AG04450 (cell line): ENCODE results near the gene KIF3A. TPM values are rescaled to one million over a fixed set of nuclear protein-coding genes. Genes with fewer than 3 reads are reported as not detected.

Experiments
- CTCF ChIA-PET: fragments of 300-600, 350-600 bp; formaldehyde crosslinking; extraction: SDS; loops from one replicate; lab custom pipeline; 2022; ENCODE audit warnings: antibody characterized with exemption, inconsistent platforms; lab: Charles Lee
- POLR2A ChIA-PET: fragments of 350-600 bp; formaldehyde crosslinking; extraction: SDS; loops from one replicate; lab custom pipeline; 2021; ENCODE audit warnings: antibody characterized with exemption, inconsistent platforms; lab: Yijun Ruan, JAX
- DNase-seq: peaks from one replicate; pipeline ENCODE4 v3.0.0-alpha.2; 2011; ENCODE audit warnings: low read depth, low spot score
- H3K27ac ChIP-seq: one replicate; pipeline ENCODE4 v1.5.1; 2012; ENCODE audit warnings: low read depth, low read length, control low read depth
- H3K27me3 ChIP-seq: one replicate; pipeline ENCODE4 v1.6.0; 2012; ENCODE audit warnings: low read length; ENCODE audit not compliant: control insufficient read depth, insufficient read depth
- H3K4me3 ChIP-seq: 2 replicates; pipeline ENCODE4 v1.5.1; 2011; ENCODE audit warnings: mild to moderate bottlenecking, low read depth, low read length, control low read depth
- H3K9me3 ChIP-seq: 2 replicates; pipeline ENCODE4 v1.5.1; 2012; ENCODE audit warnings: low read length; ENCODE audit not compliant: control insufficient read depth, insufficient read depth
- polyA plus RNA-seq: library from polyadenylated mRNA; depleted of rRNA; stranded (reverse); fragments of >200 nt; gene quantifications from 2 replicates; pipeline ENCODE4 v1.2.3, GENCODE V29; 2011
- TF ChIP-seq, protein P1 (sequence below): IDR thresholded peaks from 2 replicates; pipeline ENCODE4 v1.5.1; 2011; ENCODE audit warnings: low read depth, low read length, control low read depth, inconsistent platforms

Gene KIF3A
- polyA plus RNA-seq, 1 experiment, result 8.9 TPM

DNA sequence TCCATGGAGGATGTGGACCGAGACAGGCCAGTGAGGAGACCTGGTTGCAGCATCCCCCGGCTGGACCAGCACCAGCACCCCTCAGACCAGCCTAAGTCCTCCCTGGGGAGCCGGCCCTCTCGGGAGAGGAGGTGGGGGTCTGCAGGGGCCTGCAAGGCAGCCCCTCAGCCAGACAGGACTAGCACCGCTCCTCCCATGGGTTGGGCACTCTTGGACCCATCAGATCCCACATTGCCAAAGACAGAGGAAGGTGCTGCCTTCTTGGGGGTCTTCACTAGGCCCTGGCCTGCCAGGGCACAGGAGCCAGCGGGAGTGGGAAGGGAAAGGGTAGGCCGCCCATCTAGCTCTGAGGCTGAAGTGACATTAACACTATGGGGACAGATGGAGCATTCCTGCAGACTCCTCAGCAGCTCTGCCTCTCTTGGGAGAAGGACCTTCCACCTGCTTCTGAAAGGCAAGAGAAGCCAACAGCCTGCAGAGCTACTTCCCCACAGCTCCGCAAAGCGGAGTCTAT is 72.6 kb downstream of the KIF3A start:
- CTCF ChIA-PET, result no interaction called here
- Histone ChIP-seq H3K27me3 (no peaks in the 10 kb centered on the region), H3K4me3 (no peak overlapping the region), H3K27ac (no peak overlapping the region), H3K9me3 (no peaks in the 10 kb centered on the region; the same call in 1 of the 2 replicates)
- POLR2A ChIA-PET, result no interaction called here
- TF ChIP-seq, protein P1, sequence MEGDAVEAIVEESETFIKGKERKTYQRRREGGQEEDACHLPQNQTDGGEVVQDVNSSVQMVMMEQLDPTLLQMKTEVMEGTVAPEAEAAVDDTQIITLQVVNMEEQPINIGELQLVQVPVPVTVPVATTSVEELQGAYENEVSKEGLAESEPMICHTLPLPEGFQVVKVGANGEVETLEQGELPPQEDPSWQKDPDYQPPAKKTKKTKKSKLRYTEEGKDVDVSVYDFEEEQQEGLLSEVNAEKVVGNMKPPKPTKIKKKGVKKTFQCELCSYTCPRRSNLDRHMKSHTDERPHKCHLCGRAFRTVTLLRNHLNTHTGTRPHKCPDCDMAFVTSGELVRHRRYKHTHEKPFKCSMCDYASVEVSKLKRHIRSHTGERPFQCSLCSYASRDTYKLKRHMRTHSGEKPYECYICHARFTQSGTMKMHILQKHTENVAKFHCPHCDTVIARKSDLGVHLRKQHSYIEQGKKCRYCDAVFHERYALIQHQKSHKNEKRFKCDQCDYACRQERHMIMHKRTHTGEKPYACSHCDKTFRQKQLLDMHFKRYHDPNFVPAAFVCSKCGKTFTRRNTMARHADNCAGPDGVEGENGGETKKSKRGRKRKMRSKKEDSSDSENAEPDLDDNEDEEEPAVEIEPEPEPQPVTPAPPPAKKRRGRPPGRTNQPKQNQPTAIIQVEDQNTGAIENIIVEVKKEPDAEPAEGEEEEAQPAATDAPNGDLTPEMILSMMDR, result no peak
- no peak for DNase-seq

DNA sequence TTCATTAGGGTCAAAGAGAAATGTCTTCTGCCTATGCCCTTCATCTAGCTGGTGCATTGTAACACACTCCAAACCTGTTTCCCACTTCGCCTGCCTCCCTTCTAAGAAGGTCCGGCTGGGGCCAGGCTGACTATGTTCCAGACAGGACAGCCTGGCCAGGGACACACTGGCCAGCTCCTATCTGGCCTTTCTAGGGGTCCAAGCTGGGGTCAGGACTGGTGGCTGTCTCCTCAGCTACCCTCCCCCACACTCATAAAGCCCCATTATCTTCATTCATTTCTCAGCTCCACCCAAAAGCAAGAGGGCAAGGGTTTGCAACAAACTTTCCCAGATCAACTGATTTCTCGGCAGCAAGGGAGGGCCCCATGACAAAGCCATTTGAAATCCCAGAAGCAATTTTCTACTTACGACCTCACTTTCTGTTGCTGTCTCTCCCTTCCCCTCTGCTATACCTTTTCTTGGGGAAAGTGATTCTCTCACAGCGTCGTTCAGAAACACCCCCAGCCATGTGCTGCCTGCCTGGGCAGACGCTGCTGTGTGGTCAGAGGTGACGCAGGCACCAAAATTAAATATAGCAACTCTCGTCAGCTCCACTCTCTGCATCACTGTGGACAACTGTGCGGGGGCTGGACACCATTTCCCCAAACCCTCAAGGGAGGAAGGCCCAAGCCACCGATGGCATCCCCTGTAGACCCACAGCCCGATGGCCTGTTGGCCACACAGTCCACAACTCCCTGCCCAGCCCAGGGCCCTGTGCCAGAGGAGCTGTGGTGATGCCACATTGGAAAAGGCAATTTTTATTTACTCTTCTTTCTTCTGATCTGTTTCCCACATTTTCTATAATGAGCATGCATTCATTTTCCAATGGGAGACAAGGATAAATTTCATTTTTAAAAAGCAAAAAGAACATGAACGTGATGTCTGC is 73.3 kb downstream of the KIF3A start:
- Histone ChIP-seq H3K27me3 (no peaks in the 10 kb centered on the region), H3K9me3 (no peaks in the 10 kb centered on the region; the same call in 1 of the 2 replicates), H3K4me3 (no peak overlapping the region), H3K27ac (no peak overlapping the region)
- CTCF ChIA-PET, result interaction anchor here (0.6 to 0.8 kb wide), 2 partner anchors 13 to 124 kb away, joined by 3 read pairs; no protein-coding TSS in a partner anchor
- DNase-seq, result no peak
- TF ChIP-seq, protein P1, result no peak
- POLR2A ChIA-PET, result no interaction called here

DNA sequence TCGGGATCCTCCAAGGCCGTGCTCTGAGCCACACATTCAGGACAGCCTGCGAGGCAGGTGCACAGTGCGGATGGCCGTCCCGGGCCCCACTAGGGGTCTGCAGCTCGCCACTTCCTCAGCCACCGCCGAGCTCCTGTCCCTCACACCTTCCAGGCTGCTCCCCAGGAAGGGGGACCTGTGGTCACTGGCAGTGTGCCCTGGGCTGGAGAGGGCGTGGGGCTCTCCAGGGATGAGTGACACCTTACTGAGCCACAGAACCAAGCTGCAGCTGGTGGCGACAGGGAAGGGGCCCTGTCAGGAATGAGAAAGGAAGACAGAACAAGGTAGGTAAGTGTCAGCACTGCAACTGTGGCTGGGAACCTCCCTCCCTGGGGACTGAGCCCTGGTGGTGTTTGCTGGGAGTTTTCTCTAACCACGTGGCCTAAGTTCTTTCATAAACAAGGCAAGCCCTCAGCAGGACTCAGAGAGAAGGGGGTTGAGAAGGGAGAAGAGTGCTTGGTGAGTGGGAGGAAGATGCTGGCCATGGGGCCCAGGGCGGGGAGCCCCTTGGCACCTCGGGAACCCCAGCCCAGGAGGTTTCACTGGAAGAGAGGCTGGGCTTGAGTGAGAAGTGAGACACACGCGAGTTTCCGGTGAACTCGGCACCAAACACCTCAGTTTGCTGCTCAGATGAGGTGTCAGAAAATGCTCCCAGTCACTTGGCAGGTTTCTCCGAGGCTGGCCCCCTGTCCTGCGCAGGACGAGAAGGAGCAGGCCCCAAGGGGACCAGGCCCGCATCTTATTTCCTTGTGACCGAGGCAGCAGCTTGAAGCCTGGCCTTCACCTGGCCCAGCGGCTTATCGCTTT is 74.2 kb downstream of the KIF3A start:
- no peaks in the 10 kb centered on the region; the same call in 1 of the 2 replicates for H3K9me3 ChIP-seq
- no peak overlapping the region for H3K4me3 ChIP-seq
- TF ChIP-seq, protein P1, result peak; percentile 9; the same call in 1 of the 2 replicates
- no peak overlapping the region for H3K27ac ChIP-seq
- CTCF ChIA-PET, result interaction anchor here (0.6 to 0.8 kb wide), 2 partner anchors 14 to 125 kb away, joined by 3 read pairs; no protein-coding TSS in a partner anchor
- POLR2A ChIA-PET, result no interaction called here
- DNase-seq, result no peak
- H3K27me3 ChIP-seq, result no peaks in the 10 kb centered on the region

DNA sequence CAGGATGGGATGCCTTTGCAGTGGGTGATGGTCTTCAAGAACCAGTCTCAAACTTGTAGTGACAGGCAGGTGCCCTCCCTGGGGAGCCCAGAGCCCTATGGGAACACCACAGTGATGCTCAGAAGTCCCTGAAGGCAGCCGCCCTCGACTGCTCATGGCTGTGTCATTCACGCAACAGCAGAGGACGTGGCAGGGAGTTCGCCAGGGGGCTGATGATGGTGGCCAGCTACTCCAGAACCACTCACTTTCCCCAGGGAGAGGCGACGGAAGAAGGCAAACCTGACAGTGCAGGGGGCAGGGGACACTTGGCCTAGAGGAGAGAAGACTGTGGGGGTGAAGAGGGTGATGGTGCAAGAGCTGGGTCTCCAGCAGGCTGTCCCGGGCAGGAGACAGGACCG is 75.3 kb downstream of the KIF3A start:
- Histone ChIP-seq H3K4me3 (no peak overlapping the region), H3K9me3 (no peaks in the 10 kb centered on the region; the same call in 1 of the 2 replicates), H3K27ac (no peak overlapping the region), H3K27me3 (peaks cover under 1% of the 10 kb centered on the region)
- no peak for DNase-seq
- TF ChIP-seq, protein P1, result no peak
- ChIA-PET POLR2A (no interaction called here), CTCF (interaction anchor here (2.3 kb wide), 1 partner anchor 158 kb away, joined by 11 read pairs; no protein-coding TSS in a partner anchor)
